Measurements from ENCODE around the gene ITM2C.
A peak's percentile ranks its signal among the peaks of the same experiment; 100 is the strongest.

Gene ITM2C

GRCh38 chr2:230871361-230872150 is 6.8 kb downstream of the ITM2C start:
- no peaks in the 10 kb centered on the region for H3K36me3 ChIP-seq (ENCODE audit: control insufficient read depth, low read length)
- H3F3A ChIP-seq (ENCODE audit: control insufficient read depth, insufficient read depth) = peaks cover 6% of the 10 kb centered on the region
- H4K20me1 ChIP-seq (ENCODE audit: control insufficient read depth, insufficient read depth, low read depth, low read length) = no peaks in the 10 kb centered on the region; the same call in 1 of the 2 replicates
- no peaks in the 10 kb centered on the region for H3K9me2 ChIP-seq (replicated peaks; ENCODE audit: control insufficient read depth, low read length)
- no peaks in the 10 kb centered on the region for H3K9me3 ChIP-seq (ENCODE audit: control insufficient read depth, insufficient read depth, low read length)
- H3K4me1 ChIP-seq (ENCODE audit: control insufficient read depth, low read length) = peaks cover 59% of the 10 kb centered on the region
- no peaks in the 10 kb centered on the region for H3K27me3 ChIP-seq (ENCODE audit: control insufficient read depth, low read length)
- H3K4me2 ChIP-seq (ENCODE audit: low read length) = no peak overlapping the region; the same call in 1 of the 2 replicates
- no peak overlapping the region for H3K4me3 ChIP-seq (ENCODE audit: low read length)
- H3K27ac ChIP-seq (ENCODE audit: low read depth, low read length) = no peak overlapping the region
- no peaks in the 10 kb centered on the region for H3K79me2 ChIP-seq (ENCODE audit: control insufficient read depth, low read length)
- no peak for TF ChIP-seq CTCF (IDR thresholded peaks at IDR 0.05; ENCODE audit: low read depth, low read length, poor library complexity, severe bottlenecking)
- no peak for TF ChIP-seq EZH2phosphoT487 (IDR thresholded peaks at IDR 0.05; ENCODE audit: borderline replicate concordance, low read length)

GRCh38 chr2:230872151-230872967 is 7.6 kb downstream of the ITM2C start:
- no peaks in the 10 kb centered on the region for H3K36me3 ChIP-seq (ENCODE audit: control insufficient read depth, low read length)
- H3K4me3 ChIP-seq (ENCODE audit: low read length) = no peak overlapping the region
- TF ChIP-seq CTCF (IDR thresholded peaks at IDR 0.05; ENCODE audit: low read depth, low read length, poor library complexity, severe bottlenecking) (no peak), EZH2phosphoT487 (IDR thresholded peaks at IDR 0.05; ENCODE audit: borderline replicate concordance, low read length) (no peak)
- no peaks in the 10 kb centered on the region for H4K20me1 ChIP-seq (ENCODE audit: control insufficient read depth, insufficient read depth, low read depth, low read length)
- H3K27ac ChIP-seq (ENCODE audit: low read depth, low read length) = no peak overlapping the region
- H3K4me1 ChIP-seq (ENCODE audit: control insufficient read depth, low read length) = peaks cover 59% of the 10 kb centered on the region
- H3K27me3 ChIP-seq (ENCODE audit: control insufficient read depth, low read length) = no peaks in the 10 kb centered on the region
- no peaks in the 10 kb centered on the region for H3F3A ChIP-seq (ENCODE audit: control insufficient read depth, insufficient read depth)
- no peaks in the 10 kb centered on the region for H3K9me3 ChIP-seq (ENCODE audit: control insufficient read depth, insufficient read depth, low read length)
- no peaks in the 10 kb centered on the region for H3K79me2 ChIP-seq (ENCODE audit: control insufficient read depth, low read length)
- H3K4me2 ChIP-seq (ENCODE audit: low read length) = peak overlapping the region; percentile 61
- H3K9me2 ChIP-seq (replicated peaks; ENCODE audit: control insufficient read depth, low read length) = no peaks in the 10 kb centered on the region

GRCh38 chr2:230872968-230873660 is 8.4 kb downstream of the ITM2C start:
- Histone ChIP-seq H3K9me3 (ENCODE audit: control insufficient read depth, insufficient read depth, low read length) (no peaks in the 10 kb centered on the region), H3K79me2 (ENCODE audit: control insufficient read depth, low read length) (no peaks in the 10 kb centered on the region), H3K36me3 (ENCODE audit: control insufficient read depth, low read length) (no peaks in the 10 kb centered on the region), H3F3A (ENCODE audit: control insufficient read depth, insufficient read depth) (no peaks in the 10 kb centered on the region), H3K27ac (ENCODE audit: low read depth, low read length) (no peak overlapping the region; the same call in 1 of the 2 replicates), H4K20me1 (ENCODE audit: control insufficient read depth, insufficient read depth, low read depth, low read length) (no peaks in the 10 kb centered on the region), H3K9me2 (replicated peaks; ENCODE audit: control insufficient read depth, low read length) (no peaks in the 10 kb centered on the region), H3K27me3 (ENCODE audit: control insufficient read depth, low read length) (no peaks in the 10 kb centered on the region), H3K4me1 (ENCODE audit: control insufficient read depth, low read length) (peaks cover 60% of the 10 kb centered on the region), H3K4me3 (ENCODE audit: low read length) (peak overlapping the region; percentile 37), H3K4me2 (ENCODE audit: low read length) (peak overlapping the region; percentile 61)
- TF ChIP-seq CTCF (IDR thresholded peaks at IDR 0.05; ENCODE audit: low read depth, low read length, poor library complexity, severe bottlenecking) (no peak), EZH2phosphoT487 (IDR thresholded peaks at IDR 0.05; ENCODE audit: borderline replicate concordance, low read length) (no peak)
